NCI-H1092 treated with DMSO at 0.1 percent for 48 hours (cell line): ENCODE measurements around the gene FOS.
A peak's percentile ranks its signal among the peaks of the same experiment; 100 is the strongest.

Source experiments
- DNase-seq: peaks from one replicate; lab custom pipeline; 2025; lab: John Stamatoyannopoulos, UW

FOS gene

GRCh38 chr14:75250800-75251199 lies 27.8 kb upstream of the FOS start:
- DNase-seq: no peak

DNA sequence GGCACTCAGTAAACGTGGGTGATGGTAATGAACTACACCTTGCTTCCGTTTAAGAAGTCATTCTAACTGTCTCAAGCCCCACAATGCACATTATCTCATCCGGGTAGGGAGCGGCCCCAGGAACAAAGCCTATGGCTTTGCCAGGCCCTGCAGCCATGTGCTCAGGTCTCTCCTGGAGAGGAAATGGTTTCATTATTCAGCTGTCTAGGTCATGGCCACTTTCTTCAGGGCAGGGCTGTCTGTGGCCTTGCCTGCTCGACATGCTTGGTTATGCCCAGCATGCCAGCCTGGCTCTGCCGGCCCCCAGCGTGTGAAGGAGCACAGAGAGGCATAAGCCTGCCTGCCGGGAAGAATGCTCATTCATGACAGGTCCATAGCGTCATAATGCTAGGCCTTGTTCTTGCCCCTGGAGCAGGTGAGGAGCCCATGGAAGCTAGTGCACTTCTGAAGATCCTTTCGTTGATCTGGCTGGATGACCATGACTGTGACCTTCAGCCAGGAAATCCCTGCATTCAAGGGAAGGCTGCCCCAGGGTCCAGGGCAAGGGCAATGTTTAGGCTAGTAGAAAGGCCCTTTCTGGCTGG lies 26.3 kb upstream of the FOS start:
- DNase-seq: no peak

DNA sequence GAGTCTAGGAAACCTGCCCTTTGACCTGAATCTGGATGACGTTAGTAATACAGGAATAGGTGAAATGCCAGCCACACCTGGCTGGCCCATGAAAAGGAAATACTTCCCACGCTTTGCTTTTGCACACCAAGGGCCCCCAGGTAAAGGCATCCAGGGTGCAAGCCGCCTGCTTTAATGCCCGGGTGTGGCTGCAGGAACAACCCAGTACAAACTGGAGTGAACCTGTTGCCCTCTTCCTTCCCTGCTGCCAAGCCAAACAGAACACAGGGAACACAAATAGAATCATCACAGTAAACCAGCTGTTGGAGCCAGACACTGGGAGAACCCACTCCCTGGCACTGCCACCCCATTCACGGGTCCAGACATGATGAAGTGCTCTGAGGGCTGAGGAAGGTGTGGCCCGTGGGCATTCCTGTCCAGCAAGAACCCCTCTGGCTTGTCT lies 24.2 kb upstream of the FOS start:
- DNase-seq: no peak

DNA sequence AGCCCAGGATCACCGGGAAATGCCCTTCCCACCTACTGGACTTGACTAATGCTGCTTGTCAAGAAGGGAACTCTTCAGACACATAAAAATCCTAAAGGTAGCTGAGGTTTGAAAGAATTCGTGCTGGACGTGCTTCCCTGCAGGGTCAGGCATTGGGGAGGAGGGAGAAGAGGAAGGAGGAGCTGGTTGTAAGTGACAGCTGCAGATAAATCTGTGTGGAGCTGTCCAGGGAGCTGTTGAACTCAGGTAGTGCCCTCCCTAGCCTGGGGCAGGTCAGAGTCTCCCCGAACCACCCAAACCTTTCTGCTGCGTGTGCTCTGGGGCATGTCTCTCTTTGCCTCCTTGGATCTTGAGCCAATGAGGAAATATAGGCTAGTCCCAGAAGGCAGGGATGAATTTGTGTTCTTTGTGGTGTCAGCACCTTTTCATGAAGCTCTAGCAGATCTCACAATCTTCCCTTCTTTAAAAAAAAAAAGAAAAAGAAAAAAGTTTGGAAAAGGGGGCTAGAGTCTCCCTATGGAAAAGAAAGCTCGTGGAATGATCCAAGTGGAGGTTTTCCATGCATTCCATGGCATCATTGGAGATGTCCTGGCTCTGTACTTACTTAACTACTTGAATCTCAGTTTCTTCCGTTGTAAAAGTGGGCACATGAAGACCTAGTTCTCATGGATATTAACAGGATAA lies 23.6 kb upstream of the FOS start:
- no peak for DNase-seq

- no peak for DNase-seq
Observed at GRCh38 chr14:75258079-75258802, 20.4 kb upstream of the FOS start.

- peak; percentile 98 for DNase-seq
Observed at GRCh38 chr14:75258803-75259509, 19.7 kb upstream of the FOS start.

DNA sequence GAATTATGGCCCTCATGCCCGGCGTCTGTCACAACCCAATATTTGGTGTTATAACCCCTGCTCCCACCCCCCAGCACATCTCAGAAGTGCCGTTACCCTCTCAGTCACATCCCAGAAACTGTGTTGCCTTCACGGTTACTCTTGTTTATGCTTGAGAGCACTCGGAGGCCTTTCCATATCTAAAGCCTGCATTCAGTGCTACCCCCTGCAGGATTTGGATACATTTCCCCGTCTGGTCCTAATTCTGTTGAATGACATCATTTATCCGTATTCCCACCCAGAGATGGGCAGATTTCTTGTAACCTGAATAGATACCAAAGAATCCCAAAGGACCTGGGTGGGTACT lies 19.1 kb upstream of the FOS start:
- DNase-seq: no peak

GRCh38 chr14:75260025-75260763 lies 18.4 kb upstream of the FOS start:
- DNase-seq: no peak

DNA sequence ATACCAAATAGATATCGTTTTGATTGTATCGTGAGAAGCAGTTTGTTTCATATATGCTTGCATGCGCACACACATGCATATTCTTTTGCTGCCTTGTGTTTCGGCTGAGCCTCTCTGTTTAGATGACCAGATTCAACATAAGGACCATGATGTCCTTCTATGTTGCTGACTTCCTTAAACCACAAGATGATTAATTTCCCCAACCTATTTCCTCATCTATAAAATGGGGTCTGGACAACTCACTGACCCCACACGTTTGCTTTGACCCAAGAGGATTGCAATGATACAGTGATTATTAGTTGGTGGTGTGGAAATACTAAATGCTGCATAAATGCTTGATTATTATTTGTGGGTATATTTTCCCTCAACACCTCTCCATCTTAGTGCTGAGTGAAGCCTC lies 16.8 kb upstream of the FOS start:
- no peak for DNase-seq

- DNase-seq: no peak
Observed at GRCh38 chr14:75262641-75263040, 16.0 kb upstream of the FOS start.

GRCh38 chr14:75264036-75264435 lies 14.6 kb upstream of the FOS start:
- no peak for DNase-seq

DNA sequence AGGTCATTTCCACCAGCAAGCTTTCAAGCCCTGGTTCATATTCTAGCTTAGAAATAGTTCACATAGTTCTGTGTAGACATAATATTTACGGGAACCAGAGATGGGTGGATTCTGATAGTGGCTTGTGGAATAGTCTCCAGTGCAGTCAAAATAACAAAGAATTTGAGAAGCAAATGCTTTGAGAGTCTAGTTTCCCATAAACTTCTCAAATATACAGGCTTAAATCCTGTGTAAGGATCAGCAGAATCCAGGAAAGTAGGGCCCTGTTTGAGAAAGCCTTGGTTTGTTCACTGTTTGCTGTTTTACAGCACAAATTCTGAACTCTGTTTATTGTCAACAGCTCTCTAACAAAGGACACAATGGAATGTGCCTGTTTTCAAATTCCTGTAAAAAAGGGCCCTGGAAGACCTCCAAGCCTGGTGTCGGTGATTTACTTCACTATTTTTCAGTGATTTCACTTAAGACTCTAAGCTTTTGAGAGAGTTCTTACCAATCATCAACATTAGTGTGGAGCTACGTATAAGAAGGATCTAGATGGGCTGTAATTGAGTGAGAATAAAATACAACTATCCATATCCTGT lies 11.4 kb upstream of the FOS start:
- DNase-seq: no peak

DNA sequence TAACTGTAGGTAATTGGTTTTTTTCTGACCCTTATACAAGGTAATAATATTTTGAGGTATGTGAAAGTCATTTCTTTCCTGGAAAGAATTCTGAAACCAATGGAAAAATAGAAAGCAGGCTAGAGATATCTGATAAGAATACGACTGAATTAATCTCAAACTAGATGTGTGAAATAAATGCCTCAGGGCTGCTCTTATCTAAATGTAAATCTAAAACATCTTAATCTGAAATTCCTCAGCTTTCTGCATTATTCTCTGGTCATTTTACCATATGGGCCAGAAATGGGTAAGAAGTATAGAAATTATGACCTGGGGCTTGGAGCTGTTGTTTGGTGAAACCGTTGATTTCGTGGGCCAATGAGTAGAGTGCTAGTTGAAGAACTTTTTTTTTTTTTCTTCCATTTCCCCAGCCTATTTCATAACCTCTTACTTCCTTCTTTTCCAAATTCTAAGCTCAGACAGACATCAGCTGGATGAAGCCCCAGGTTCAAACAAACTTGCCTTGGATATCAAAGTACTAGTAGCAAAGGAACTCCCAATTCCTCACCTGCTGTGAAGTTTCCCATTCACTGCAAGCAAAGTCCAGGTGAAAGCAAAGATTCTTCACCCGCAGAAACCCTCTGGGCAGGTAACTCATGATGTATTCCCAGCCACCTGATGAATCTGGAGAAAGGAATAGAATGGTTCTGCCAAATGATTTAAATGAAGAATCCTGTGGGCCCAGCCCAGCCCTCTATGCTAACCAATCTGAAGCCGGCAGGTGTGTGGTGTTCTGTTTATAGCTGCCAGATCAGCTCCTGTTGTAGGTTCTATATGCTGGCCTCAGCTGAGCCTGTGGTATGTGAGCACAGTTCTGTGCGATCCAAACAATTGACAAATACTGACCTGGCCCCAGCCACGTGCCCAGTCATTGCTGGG lies 9.7 kb upstream of the FOS start:
- no peak for DNase-seq

DNA sequence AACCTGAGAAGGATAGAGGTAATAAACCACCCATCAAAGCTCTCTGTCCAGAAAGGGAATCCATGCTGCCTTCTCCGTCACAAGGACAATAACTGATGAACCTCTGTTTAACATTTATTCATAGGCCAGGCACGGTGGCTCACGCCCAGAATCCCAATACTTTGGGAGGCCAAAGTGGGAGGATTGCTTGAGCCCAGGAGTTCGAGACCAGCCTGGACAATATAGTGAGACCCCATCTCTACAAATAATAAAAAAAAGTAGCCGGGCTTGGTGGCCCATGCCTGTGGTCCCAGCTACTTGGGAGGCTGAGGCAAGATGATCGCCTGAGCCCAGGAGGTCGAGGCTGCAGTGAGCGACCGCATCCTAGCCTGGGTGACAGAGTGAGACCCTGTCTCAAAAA lies 7.1 kb upstream of the FOS start:
- no peak for DNase-seq

GRCh38 chr14:75273272-75274049 lies 5.2 kb upstream of the FOS start:
- DNase-seq: no peak

DNA sequence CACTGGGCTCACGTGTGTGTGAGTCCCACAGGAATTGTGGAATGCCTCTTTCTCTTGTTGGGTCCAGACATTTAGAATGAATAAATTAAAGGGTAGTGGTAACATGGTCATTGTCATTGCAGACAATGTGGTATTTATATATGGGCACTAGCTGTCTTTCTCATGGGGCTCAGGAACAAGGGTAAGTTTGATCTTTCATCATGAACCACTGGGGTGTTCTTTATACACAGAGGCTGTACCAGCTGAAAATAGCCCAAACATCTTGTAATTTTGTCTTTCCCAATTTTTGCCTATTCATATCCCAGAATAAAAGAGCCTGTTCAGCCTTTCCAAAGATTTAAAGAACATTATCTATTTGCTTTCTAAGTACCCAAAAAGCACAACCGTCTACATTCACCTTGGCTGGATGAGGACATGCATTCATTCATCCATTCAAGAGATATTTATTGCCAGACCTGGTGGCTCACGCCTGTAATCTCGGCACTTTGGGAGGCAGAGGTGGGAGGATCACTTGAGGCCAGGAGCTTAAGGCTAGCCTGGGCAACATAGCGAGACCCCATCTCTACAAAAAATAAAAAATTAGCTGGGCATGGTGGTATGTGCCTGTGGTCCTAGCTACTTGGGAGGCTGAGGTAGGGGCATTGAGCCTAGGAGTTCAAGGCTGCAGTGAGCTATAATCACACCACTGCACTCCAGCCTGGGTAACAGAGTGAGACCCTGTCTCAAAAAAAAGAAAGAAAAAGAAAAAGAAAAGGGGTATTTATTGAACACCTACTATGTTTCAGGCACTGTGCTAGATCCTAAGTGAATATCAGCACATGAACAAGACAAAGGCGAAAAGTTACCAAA lies 4.4 kb upstream of the FOS start:
- DNase-seq: no peak

- no peak for DNase-seq
Observed at GRCh38 chr14:75274899-75275569, 3.6 kb upstream of the FOS start.

- no peak for DNase-seq
Observed at GRCh38 chr14:75275598-75275997, 3.0 kb upstream of the FOS start.
